Endometrial microvascular endothelial cells (primary cell): Measurements from ENCODE around the gene TMEM30A. TPM values are rescaled to one million over a fixed set of nuclear protein-coding genes. Genes with fewer than 3 reads are reported as not detected.

Experiments used
- in situ Hi-C: cut with HindIII; loops from 2 replicates; pipeline ENCODE4 v1.10.0; 2017; ENCODE audit warnings: low sequenced_read_pairs, low pct_unique_long_range_greater_than_20kb; ENCODE audit errors: inconsistent ontology term
- total RNA-seq: library from RNA; depleted of rRNA; stranded (reverse); fragments of >200 nt; gene quantifications from one replicate; pipeline ENCODE4 v1.2.3, GENCODE V29; 2015; ENCODE audit errors: inconsistent ontology term

The TMEM30A gene
- 313 TPM for total RNA-seq

DNA sequence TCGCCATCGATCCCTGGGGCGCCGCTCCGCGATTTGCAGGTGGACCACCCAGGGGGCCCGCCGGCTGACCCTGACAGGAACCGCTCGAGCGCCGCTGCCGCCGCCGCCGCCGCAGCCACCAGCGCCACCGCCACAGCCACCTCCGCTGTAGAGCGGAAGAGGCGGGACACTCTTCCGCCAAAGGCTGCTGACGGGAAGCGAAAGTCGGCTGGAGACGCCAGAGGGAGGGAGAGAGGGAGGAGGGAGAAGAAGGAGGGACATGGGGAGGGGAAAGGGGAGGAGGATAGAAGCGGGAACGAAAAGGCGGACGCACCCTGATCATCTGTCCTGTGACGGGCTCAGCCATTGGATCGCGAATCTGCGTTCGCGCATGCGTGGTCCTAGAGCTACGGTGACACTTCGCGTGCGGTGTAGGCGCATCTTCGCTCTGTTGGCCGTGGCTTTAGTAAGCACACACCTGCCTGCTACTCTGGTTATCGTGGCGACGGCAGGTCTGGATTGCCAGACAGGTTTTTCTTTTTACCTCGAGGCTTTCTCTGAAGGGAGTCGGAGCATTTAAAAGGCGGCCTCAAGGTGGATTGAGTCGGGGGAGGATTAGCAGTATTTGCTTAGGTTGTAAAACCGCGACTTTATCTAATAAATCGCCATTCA, at the start of gene TMEM30A:
TMEM30A (minus strand) TSS at position 161 of the 651 bp plus-strand sequence; CDS start at position 7, 154 bp downstream.
- in situ Hi-C loops, result no loop called here

DNA sequence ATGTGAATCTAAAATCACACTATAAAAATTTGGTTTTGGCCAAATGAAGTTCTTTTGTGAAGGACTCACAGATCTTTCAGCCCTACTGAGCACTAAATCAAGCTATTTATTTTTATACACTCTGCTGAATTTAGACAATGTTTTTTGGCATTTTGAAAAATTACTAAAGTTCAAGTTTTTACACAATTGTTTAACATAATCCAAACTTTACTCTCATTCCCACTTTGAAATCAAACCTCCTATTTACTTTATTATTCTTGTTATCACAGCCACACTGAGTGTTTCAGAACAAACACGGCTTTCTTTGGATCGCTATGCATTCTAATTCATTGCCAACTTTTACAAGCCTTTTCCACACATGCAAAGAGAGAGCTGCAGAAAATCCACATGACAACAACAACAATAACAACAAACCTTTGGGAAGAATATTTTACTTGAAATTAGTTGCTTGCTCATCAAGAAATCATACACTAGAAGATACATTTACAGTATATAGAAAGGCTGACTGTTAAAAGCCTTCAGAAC, 49.1 kb upstream of the TMEM30A start:
- in situ Hi-C loops, result no loop called here

DNA sequence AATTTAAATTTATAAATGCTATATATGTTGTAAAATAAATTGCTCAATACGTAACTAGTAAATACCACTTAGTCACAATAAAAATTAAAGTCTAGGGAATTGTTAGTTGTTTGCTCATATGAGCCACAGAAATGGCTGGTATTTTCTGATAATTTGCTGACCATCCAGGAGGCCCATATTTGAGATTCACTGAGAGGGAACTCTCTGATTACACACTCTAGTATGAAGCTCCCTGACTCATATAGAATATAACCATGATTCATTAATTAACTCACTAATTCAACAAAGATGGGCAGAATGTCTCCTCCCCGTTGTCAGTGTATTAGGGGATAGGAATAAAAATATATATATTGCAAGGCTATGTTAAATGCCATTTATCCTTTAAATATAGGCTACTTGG, 46.6 kb upstream of the TMEM30A start:
- in situ Hi-C loops, result no loop called here

DNA sequence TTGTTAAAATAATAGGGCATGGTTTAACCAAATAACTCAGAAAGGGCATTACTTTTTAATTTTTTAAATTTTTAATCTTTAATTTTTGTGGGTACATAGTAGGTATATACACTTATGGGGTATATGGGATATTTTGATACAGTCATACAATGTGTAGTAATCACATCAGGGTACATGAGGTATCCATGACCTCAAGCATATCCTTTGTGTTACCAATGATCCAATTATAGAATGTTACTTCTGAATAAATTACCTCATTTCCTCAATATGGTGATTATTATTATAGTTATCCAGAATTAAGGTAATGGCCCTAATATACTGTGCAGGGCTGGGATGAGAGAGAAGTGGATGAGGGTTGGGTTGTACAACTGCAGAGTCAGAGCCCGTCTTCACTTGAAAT, 45.1 kb upstream of the TMEM30A start:
- in situ Hi-C loops, result no loop called here

DNA sequence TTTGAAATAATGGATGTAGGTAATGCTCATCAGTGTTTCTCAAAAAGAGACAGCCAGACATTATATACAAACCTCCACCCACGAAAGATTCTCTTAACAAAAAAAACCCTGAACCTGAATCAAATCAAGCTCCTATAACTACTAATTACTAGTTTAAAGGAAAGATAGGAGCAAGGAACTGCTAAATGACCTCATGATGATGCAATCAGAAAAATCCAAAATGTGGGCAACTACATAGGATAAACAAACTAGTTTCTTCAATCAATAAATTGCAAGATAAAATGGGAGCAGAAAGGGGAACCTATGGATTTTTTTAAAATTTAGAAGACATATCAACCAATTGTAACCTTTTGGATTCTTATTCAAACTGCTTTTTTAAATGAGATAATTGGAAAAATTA, 43.2 kb upstream of the TMEM30A start:
- in situ Hi-C loops, result no loop called here

DNA sequence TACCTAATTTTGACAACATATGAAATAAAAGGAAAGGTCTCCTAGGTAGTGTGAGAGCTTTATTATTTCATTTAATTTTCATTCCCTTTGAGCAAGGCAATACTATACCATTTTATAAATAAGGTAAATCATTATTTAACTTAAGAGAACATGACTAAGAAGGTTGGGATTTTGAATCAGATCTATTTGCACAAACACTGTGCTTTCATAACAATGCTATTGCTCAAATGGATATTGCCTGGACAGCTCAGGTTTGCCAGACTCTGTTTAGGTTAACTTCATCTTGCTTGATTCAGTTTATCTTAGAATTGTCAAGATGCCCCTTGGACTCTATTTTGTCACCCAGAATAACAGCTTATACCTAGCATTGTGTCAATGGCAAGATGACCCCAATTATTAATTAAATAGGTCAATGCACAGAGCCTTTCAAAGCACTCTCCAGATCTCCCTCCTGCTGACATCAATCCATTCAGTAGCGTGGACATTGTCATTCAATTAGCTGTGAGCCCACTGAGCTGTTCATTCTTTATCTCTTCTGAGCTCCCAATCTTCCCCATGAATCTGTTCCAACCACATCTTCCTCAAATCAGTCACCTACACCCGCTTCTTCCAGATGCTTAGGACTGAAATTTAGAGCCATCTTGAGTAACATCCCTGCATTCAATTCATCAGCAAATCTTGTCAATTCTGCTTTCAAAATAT, 42.1 kb upstream of the TMEM30A start:
- in situ Hi-C loops, result no loop called here

DNA sequence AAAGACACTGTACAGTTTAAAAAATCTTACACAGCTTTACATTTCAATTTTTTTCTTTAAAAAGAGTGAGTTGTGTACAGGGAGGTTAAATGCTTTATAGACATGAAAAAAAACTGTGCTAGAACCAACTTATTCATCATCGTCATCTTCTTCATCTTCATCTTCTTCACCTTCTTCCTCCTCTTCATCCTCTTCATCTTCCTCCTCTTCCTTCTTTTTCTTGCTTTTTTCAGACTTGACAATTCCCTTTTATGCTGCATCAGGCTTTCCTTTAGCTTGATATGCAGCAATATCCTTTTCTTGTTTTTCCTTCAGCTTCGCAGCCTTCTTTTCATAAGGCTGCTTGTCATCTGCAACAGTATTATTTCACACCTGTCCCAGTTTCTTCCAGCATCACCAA, 34.3 kb upstream of the TMEM30A start:
- in situ Hi-C loops, result no loop called here

DNA sequence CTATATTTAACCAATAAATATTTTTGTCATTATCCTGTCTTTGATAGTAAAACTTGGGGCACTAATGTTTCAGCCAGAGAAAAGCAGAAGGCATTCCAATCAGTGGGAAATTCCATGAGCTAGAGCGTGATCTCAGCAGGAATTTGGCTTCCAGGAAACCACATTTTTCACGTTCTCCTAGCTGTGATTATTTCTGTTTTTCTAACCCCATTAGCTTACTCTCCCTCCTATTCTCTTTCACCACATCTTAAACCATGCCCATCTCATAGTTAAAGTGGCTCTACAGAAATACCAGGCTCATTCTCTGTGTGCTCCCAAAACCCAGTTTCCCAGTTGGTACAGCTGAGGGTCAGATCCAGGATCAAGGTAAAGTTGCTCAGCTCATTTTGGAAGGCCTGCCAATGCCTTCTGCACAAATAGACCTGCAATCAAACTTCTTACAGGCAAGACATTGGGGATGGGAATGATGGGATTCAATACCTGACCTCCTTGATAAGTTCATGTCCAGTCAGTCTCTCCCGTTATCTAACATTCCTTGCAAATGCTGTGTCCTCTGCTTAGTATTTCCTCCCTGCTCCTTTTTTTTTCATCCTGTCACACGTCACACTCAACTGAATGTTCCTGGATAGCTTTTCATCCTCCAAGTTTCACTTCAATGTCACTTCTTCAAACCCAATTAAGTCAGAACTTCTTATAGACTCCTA, 33.1 kb upstream of the TMEM30A start:
- in situ Hi-C loops, result no loop called here

DNA sequence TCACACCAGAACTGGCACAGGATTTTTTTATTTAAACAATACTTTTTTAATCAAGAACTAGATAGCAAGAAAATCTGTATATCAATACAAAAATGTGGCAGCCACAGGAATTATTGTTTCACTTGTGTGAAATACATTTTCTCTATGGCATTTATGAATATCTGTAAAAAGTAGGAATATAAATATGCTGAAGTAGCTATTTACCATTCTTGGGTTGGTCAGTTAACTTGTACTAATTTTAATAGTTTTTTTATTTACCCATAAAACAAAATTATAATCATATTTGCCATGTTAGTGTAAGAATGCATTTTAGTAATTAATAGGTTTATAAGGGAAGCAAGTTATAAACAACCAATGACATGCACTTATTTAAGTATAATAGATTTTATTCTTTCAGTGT, 31.4 kb upstream of the TMEM30A start:
- in situ Hi-C loops, result no loop called here

DNA sequence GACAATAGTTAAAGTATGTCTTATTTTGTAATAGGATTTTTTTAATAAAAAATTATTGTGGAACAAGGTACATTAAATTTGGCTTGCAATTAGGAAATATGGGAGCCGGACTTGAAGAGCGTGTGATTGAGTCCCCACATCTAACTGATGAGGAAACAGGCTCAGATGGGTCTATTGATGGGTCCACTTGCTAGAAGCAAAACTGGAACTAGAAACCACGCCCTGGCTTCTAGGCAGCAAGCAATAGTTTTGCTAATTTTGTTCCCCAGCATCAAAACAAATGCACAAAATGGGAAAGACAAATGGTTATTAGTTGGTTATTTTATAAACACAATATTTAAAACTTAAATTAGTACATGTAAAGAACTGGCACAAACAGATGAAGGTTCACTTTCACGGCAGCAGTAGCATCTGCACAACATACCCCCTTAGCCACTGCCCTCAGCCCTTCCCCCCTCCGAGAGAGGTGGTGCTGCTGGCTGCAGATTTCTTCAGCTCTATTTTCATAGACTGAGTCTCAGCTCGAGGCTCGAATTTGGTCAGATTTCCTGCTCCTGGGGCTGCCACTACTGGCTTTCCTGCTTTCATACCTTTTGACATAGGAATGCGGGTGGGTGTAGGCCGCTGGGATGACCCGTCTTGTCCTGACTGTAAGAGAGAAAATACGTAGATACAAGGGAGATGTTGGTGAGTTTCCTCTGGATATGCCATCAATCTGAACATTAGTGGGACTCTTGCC, 23.8 kb upstream of the TMEM30A start:
- in situ Hi-C loops, result no loop called here

DNA sequence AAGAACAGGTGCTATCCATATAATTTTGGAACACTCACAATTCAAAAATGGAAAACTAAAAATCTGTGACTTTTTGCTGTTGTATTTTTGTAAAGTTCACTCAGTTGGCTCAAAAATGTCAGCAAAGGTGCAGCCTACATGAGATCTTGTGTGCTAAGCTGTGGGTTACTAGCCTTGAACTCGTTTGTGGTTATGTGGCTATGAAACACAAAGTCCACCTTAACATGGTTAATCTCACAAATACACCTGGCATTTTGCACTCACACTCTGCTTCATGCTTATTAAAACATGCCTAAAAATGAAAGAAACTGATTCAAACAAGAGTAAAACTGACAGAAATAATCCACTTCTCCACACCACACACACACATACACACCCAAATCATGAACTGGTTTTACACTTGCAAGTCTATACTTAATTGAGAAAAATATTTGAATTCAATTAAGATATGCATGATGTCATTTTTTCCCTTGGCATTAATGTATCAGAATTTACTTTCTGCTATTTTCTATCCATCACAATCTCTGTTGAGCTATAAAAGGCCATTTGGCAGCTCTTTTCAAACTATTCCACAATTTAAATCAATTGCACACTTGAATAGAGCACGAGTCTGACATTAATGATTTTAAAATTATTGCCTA, 22.9 kb upstream of the TMEM30A start:
- in situ Hi-C loops, result no loop called here

DNA sequence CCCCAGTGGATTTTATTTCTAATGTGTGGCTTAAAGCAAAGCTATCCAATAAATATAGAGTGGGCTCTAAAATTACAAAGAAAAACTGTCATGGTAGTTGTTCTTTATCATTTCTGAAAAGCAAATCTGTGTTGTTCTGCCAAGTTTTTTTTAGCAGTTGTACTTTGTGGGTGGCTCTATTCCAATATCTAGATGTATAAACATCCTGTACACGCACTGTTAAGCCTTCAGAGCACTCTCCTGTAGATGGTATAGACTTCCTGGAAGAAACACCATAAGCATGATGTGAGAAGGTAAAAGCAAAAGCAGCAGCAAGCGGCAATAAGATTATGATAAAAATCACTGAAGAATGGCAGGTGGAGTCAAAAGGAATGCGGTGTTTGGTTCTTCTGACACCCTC, 21.5 kb upstream of the TMEM30A start:
- in situ Hi-C loops, result no loop called here

DNA sequence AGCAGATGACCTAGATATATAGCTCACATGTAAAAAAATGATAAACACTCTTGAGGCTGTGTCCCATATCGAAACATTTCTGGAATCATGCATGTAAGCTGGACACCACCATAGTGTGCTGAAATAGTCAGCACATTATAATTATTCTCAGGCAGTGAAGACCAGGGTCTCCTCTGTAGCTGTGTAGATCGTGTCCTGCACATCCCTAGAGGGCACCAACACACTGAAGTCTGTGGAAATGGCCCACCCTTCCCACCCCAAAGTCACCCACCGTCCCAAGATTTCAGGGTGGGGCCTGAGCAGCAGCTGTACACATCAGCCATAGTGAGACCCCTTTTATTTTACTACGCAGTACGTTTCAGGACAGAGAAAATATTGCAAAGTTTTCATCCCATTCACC, 21.0 kb upstream of the TMEM30A start:
- in situ Hi-C loops, result no loop called here

DNA sequence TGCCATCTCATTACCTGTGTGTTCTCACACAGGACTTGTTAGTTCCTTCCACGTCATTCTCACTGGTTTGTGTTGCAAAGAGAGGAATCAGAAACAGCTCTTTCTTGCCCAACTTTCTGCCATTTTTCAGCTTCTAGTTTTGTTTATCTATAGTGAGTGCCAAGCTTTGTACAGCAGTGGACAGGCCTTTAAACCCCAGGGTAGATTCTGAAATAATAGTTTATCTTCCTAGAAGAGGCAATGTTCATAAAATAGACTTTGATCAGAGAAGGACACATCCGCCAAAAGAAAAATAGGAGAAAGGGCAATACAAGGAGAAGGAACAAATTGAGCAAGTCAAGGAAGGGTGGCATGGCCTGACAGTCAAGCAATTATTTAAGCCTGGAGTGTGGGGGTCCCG, 17.7 kb upstream of the TMEM30A start:
- in situ Hi-C loops, result no loop called here

DNA sequence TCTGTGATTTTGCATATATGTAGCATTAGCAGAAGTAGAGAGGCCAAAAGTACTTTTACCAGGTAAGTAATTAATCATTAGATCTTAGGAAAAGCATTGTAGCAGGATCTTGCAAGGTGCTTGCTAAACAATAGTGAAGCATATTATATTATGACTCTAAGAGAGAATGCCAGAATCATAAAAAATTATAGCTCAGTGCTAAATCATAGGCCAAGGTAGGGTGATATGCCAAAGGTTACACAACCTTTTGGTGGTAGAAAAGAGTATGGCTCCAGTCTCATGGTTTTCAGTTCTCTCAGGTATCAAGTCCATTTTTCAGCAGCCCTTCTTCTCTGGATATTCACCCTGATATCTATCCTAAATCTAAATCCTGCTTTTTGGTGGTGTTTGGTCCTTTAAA, 16.9 kb upstream of the TMEM30A start:
- in situ Hi-C loops, result no loop called here

DNA sequence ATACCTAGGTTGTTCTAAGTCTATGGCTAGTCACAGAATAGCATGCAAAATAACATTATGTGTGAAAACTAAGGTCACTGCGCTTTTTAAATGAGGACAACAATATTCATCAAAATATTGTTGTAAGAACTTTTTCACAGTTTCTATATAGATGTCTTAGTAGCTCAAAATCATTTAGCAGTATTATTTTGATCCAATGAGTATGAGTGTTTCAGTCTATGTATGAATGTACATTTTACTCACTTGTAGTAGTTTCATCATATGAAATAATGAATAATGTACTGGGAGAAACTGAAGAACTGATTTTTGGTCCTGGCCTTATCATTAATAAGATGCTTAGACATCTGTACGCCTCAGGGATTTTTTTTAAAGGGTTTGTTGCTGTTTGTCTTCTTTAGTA, 16.5 kb upstream of the TMEM30A start:
- in situ Hi-C loops, result no loop called here

DNA sequence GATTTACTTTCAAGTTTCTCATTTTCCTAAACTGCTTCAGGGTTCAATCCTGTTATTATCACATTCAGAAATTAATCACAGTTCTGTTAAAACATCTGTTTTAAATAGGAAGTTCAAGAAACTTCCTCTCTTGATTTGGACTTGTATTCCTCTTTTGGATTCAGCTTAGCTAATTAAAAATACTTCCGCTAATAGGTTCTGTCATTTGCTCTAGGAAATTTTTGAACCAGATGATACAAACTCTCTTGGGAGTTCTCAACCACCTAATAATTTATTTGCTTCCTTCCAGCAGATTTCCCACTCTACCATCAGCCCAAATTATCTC, 15.9 kb upstream of the TMEM30A start:
- in situ Hi-C loops, result no loop called here

DNA sequence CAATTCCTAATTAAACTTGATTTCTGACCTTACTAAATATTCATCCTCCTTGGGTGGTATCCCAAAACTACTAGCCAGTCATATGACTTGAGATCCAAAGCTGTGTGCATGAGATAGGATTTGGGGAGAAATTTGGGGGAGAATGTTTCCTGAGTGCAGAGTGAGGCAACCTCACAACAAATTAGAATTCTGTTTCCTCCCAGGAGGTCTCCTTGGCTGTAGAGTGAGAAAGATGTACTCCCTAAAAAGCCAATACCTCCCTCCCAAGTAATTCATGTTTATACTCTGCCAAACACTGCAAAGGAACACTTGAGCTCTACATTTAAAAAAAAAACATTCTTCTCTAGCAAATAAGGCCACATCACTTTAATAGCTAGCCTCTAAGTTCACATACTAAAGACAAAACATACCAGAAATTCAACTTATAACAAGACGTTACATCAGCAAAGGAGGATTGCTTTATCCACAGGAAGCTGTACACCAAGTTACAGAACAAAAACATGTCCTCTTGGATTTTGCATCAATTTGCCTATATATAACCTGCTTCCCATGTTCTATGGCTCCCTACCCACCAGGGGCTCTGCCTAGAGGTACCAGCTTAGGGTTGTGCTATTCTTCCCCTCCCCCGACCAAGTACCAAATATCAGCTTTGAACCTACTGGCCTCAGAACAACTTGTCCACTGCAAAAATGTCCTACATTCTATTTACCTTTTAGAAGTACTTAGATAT, 15.4 kb upstream of the TMEM30A start:
- in situ Hi-C loops, result no loop called here
